ENCODE measurements around the gene DAP. TPM values are rescaled to one million over a fixed set of nuclear protein-coding genes. Genes with fewer than 3 reads are reported as not detected.

The DAP gene
- total and polyA plus RNA-seq, 2 of the 4 experiments (the other 2 are of a cell fraction), result 49.6 to 189 TPM

DNA sequence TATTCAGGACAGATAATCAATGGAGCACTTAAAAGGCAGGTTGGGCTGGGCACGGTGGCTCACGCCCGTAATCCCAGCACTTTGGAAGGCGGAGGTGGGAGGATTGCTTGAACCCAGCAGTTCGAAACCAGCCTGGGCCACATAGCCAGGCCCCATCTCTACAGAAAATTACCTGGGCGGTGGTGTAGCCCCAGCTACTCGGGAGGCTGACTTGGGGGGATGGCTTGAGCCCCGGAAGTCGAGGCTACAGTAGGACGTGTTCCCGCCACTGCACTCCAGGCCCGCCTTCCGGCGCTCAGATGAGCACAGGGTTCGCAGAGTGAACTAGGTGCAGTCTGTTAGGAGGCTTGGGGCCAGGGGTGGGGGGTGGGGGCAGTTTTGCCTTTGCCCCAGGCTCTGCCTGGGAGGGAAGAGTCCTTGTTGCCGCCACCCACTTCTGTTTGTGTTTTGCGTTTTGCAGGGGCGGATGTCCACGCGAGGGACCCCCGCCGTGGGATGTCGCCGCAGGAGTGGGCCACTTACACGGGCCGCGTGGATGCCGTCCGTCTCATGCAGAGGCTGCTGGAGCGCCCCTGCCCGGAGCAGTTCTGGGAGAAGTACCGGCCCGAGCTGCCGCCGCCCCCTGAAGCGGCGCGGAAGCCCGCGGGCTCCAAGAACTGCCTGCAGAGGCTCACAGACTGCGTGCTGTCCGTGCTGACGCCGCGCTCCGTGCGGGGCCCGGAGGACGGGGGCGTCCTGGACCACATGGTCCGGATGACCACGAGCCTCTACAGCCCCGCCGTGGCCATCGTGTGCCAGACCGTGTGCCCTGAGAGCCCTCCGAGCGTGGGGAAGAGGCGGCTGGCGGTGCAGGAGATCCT lies 112.0 kb downstream of the DAP start:
- H2AFZ ChIP-seq (replicated peaks; ENCODE audit: low read length, poor library complexity), result no peak overlapping the region
- no peak overlapping the region for H2BK120ac ChIP-seq (ENCODE audit: low read depth, low read length)
- no peak overlapping the region for H3K4me3 ChIP-seq (ENCODE audit: insufficient read depth, low read depth, low read length)
- H3K9ac ChIP-seq (ENCODE audit: low read depth, low read length), result no peak overlapping the region
- H2AK9ac ChIP-seq (replicated peaks; ENCODE audit: low read depth, low read length, poor library complexity), result no peak overlapping the region
- H4K20me1 ChIP-seq (ENCODE audit: insufficient read depth, low read length), result peaks cover 44% of the 10 kb centered on the region
- dilution Hi-C loops (cut with HindIII; ENCODE audit: low sequenced_read_pairs, unreplicated experiment), result no loop called here
- no peak overlapping the region for H4K8ac ChIP-seq (ENCODE audit: low read depth in 2 of 2, low read length in 2 of 2)
- no peak overlapping the region for H3K14ac ChIP-seq (replicated peaks; ENCODE audit: low read depth, low read length)
- in situ Hi-C loops (cut with MboI; ENCODE audit: low sequenced_read_pairs), result no loop called here
- ChIA-PET CTCF (no interaction called here), POLR2A (ENCODE audit: unreplicated experiment) (no interaction called here)
- no peak overlapping the region for H3K4ac ChIP-seq (ENCODE audit: low read depth, low read length)
- H4K91ac ChIP-seq (ENCODE audit: insufficient read depth, low read depth, low read length), result no peak overlapping the region
- H3K79me1 ChIP-seq (ENCODE audit: low read depth in 1 of 2, low read length in 2 of 2), result peaks cover 4 to 38% of the 10 kb centered on the region in 2 experiments
- H3K9me1 ChIP-seq (ENCODE audit: insufficient read depth, low read length), result peaks cover 6% of the 10 kb centered on the region; the same call in 1 of the 2 replicates
- intact Hi-C loops (cut with micrococcal nuclease), result no loop called here
- no peak for DNase-seq
- BruUV-seq (replicated peaks), result no TSS peak
- H2BK20ac ChIP-seq (ENCODE audit: low read depth, low read length), result no peak overlapping the region
- no peak overlapping the region for H2BK5ac ChIP-seq (ENCODE audit: low read depth, low read length, poor library complexity, severe bottlenecking)
- no peaks in the 10 kb centered on the region; the same call in 1 of the 2 replicates for H3K4me1 ChIP-seq (ENCODE audit: control insufficient read depth, insufficient read depth, low read length)
- no peak overlapping the region for H2AK5ac ChIP-seq (ENCODE audit: low read depth, low read length)
- no peaks in the 10 kb centered on the region for H3K27me3 ChIP-seq (ENCODE audit: control insufficient read depth, insufficient read depth, low read length)
- H3K56ac ChIP-seq (ENCODE audit: extremely low read depth, insufficient read depth, low read length), result no peak overlapping the region
- 60% methylated on average over 20 of the region's 60 CpGs; no CpG with 5 or more reads in 1 of the 2 experiments for WGBS, 2 experiments (ENCODE audit: extremely low coverage in 2 of 2, insufficient read length in 1 of 2)
- ATAC-seq (ENCODE audit: low read depth), result no peak
- H3K4me2 ChIP-seq (ENCODE audit: low read depth, low read length), result no peak overlapping the region
- H3K36me3 ChIP-seq (ENCODE audit: control insufficient read depth, insufficient read depth, low read length), result peaks cover 37% of the 10 kb centered on the region; the same call in 1 of the 2 replicates
- H3K27ac ChIP-seq (ENCODE audit: insufficient read depth, low read length), result no peak overlapping the region
- no peak overlapping the region for H4K5ac ChIP-seq (ENCODE audit: low read depth, low read length)
- H2BK15ac ChIP-seq (ENCODE audit: low read depth, low read length), result no peak overlapping the region
- H3K18ac ChIP-seq (ENCODE audit: low read depth, low read length), result no peak overlapping the region
- H3K9me3 ChIP-seq (ENCODE audit: control insufficient read depth, insufficient read depth, low read length), result no peaks in the 10 kb centered on the region
- no peak overlapping the region for H3K23ac ChIP-seq (ENCODE audit: low read depth, low read length)
- TF ChIP-seq MAZ (IDR thresholded peaks at IDR 0.05; ENCODE audit: borderline replicate concordance, low read depth, low read length) (no peak), FOS (IDR thresholded peaks at IDR 0.05; ENCODE audit: low read depth, low read length) (no peak), RFX5 (IDR thresholded peaks at IDR 0.05; ENCODE audit: low read depth, low read length) (no peak), RCOR1 (IDR thresholded peaks at IDR 0.05; ENCODE audit: insufficient replicate concordance, low read length) (no peak), SMC3 (IDR thresholded peaks at IDR 0.05; ENCODE audit: low read depth, low read length) (no peak), CEBPB (IDR thresholded peaks at IDR 0.05; ENCODE audit: low read depth, low read length) (no peak), MAFK (IDR thresholded peaks at IDR 0.05; ENCODE audit: low read depth, low read length) (no peak), MXI1 (IDR thresholded peaks at IDR 0.05; ENCODE audit: borderline replicate concordance, low read depth, low read length) (no peak), POLR2A (IDR thresholded peaks at IDR 0.05; ENCODE audit: low read depth, low read length) (no peak), RAD21 (IDR thresholded peaks at IDR 0.05; ENCODE audit: low read length) (no peak), CHD1 (IDR thresholded peaks at IDR 0.05; ENCODE audit: low read depth, low read length) (no peak), BHLHE40 (IDR thresholded peaks at IDR 0.05; ENCODE audit: low read depth, low read length) (no peak)
- TF ChIP-seq, protein P1, sequence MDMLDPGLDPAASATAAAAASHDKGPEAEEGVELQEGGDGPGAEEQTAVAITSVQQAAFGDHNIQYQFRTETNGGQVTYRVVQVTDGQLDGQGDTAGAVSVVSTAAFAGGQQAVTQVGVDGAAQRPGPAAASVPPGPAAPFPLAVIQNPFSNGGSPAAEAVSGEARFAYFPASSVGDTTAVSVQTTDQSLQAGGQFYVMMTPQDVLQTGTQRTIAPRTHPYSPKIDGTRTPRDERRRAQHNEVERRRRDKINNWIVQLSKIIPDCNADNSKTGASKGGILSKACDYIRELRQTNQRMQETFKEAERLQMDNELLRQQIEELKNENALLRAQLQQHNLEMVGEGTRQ (IDR thresholded peaks at IDR 0.05; ENCODE audit: low read depth, low read length), result no peak
- TF ChIP-seq, protein P2, sequence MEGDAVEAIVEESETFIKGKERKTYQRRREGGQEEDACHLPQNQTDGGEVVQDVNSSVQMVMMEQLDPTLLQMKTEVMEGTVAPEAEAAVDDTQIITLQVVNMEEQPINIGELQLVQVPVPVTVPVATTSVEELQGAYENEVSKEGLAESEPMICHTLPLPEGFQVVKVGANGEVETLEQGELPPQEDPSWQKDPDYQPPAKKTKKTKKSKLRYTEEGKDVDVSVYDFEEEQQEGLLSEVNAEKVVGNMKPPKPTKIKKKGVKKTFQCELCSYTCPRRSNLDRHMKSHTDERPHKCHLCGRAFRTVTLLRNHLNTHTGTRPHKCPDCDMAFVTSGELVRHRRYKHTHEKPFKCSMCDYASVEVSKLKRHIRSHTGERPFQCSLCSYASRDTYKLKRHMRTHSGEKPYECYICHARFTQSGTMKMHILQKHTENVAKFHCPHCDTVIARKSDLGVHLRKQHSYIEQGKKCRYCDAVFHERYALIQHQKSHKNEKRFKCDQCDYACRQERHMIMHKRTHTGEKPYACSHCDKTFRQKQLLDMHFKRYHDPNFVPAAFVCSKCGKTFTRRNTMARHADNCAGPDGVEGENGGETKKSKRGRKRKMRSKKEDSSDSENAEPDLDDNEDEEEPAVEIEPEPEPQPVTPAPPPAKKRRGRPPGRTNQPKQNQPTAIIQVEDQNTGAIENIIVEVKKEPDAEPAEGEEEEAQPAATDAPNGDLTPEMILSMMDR (conservative IDR thresholded peaks at IDR 0.05; ENCODE audit: low read depth, low read length), result no peak
- TF ChIP-seq, protein P3, sequence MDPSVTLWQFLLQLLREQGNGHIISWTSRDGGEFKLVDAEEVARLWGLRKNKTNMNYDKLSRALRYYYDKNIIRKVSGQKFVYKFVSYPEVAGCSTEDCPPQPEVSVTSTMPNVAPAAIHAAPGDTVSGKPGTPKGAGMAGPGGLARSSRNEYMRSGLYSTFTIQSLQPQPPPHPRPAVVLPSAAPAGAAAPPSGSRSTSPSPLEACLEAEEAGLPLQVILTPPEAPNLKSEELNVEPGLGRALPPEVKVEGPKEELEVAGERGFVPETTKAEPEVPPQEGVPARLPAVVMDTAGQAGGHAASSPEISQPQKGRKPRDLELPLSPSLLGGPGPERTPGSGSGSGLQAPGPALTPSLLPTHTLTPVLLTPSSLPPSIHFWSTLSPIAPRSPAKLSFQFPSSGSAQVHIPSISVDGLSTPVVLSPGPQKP (IDR thresholded peaks at IDR 0.05; ENCODE audit: borderline replicate concordance, low read depth, low read length), result no peak
